HCT116 (cell line): ENCODE results near the gene RIN3.

Experiments used
- ATF3 ChIP-seq: IDR thresholded peaks from 2 replicates; pipeline ENCODE4 v1.6.1; 2012
- CBX3 ChIP-seq: IDR thresholded peaks from 2 replicates; pipeline ENCODE4 v1.6.1; 2012; ENCODE audit warnings: low read depth
- CTCF ChIP-seq, 3 experiments: fragments of 200-600 bp in 1 of 3; sonication (generic) in 1 of 3; IDR thresholded peaks in 2 of 3; conservative IDR thresholded peaks in 1 of 3; 2 replicates each; pipeline ENCODE4 v1.5.1; 2012 to 2017; ENCODE audit warnings: low read depth in 2 of 3, low read length in 2 of 3, antibody characterized with exemption in 1 of 3, borderline replicate concordance in 1 of 3, control low read depth in 1 of 3, mild to moderate bottlenecking in 1 of 3, mixed read lengths in 1 of 3, mixed run types in 1 of 3, moderate library complexity in 1 of 3; ENCODE audit not compliant: insufficient read depth in 1 of 3
- EGR1 ChIP-seq: IDR thresholded peaks from 2 replicates; pipeline ENCODE4 v1.6.1; 2012; ENCODE audit warnings: low read depth
- EZH2 ChIP-seq: fragments of 200-600 bp; sonication (generic); IDR thresholded peaks from 2 replicates; pipeline ENCODE4 v1.6.1; 2017; ENCODE audit warnings: antibody characterized with exemption, mixed run types
- EZH2phosphoT487 ChIP-seq: fragments of 200-600 bp; IDR thresholded peaks from 2 replicates; pipeline ENCODE4 v1.6.1; 2018; ENCODE audit warnings: antibody characterized with exemption, borderline replicate concordance
- JUND ChIP-seq: IDR thresholded peaks from 2 replicates; pipeline ENCODE4 v1.6.1; 2012
- MAX ChIP-seq: IDR thresholded peaks from 2 replicates; pipeline ENCODE4 v1.6.1; 2012
- POLR2A ChIP-seq: IDR thresholded peaks from 2 replicates; pipeline ENCODE4 v1.7.0; 2011; ENCODE audit warnings: borderline replicate concordance; ENCODE audit not compliant: insufficient read depth, insufficient read length; ENCODE audit errors: extremely low read depth
- REST ChIP-seq: IDR thresholded peaks from 2 replicates; pipeline ENCODE4 v1.6.1; 2012; ENCODE audit warnings: low read depth
- SIN3A ChIP-seq: IDR thresholded peaks from 2 replicates; pipeline ENCODE4 v1.6.1; 2012; ENCODE audit warnings: low read depth

- TF ChIP-seq EGR1, result no peak
- no peak for TF ChIP-seq ATF3
- no peak for TF ChIP-seq CTCF (IDR thresholded peaks at IDR 0.05 in 2 of 3, conservative IDR thresholded peaks at IDR 0.05 in 1 of 3; ENCODE audit: borderline replicate concordance in 1 of 3, insufficient read depth in 1 of 3, low read depth in 2 of 3, low read length in 2 of 3)
- no peak for TF ChIP-seq POLR2A
- no peak for TF ChIP-seq JUND
- no peak for TF ChIP-seq SIN3A
- TF ChIP-seq MAX, result no peak
- no peak for TF ChIP-seq EZH2phosphoT487
- no peak for TF ChIP-seq EZH2
- TF ChIP-seq REST, result no peak
- no peak for TF ChIP-seq CBX3
These were observed 5.9 kb downstream of the RIN3 start for GRCh38 chr14:92519246-92520101.
